KMS-11 (cell line): ENCODE measurements around the gene ARFGAP3.
"Not testable (repeated sequence)": the region's sequence is repeated elsewhere in the genome, so short reads cannot be mapped to it uniquely, and the experiment has no call there.

Experiments
- H2AFZ ChIP-seq: fragments of 200-600 bp; sonication (generic); 2 replicates; pipeline ENCODE4 v1.6.1; 2016; ENCODE audit warnings: antibody characterized with exemption, mixed run types, low read depth
- H3K27ac ChIP-seq: fragments of 200-600 bp; sonication (generic); 2 replicates; pipeline ENCODE4 v1.6.1; 2016; ENCODE audit warnings: mild to moderate bottlenecking, mixed run types
- H3K27me3 ChIP-seq: fragments of 200-600 bp; sonication (generic); 2 replicates; pipeline ENCODE4 v1.6.1; 2017; ENCODE audit warnings: mild to moderate bottlenecking, low read depth, mixed run types, moderate library complexity; ENCODE audit not compliant: insufficient read depth
- H3K36me3 ChIP-seq: fragments of 200-600 bp; sonication (generic); 2 replicates; pipeline ENCODE4 v1.6.1; 2017; ENCODE audit warnings: mild to moderate bottlenecking, mixed run types; ENCODE audit not compliant: insufficient read depth
- H3K4me1 ChIP-seq: fragments of 200-600 bp; sonication (generic); 2 replicates; pipeline ENCODE4 v1.6.1; 2016; ENCODE audit warnings: mild to moderate bottlenecking, low read depth, mixed run types; ENCODE audit not compliant: poor library complexity, severe bottlenecking
- H3K4me2 ChIP-seq: fragments of 200-600 bp; sonication (generic); 2 replicates; pipeline ENCODE4 v1.7.0; 2016; ENCODE audit warnings: mild to moderate bottlenecking, mixed run types
- H3K4me3 ChIP-seq: fragments of 200-600 bp; sonication (generic); IDR thresholded peaks from 2 replicates; pipeline ENCODE4 v1.6.1; 2017; ENCODE audit warnings: low read depth, low read length, mixed read lengths; ENCODE audit not compliant: insufficient read depth
- H3K79me2 ChIP-seq: fragments of 200-600 bp; sonication (generic); 2 replicates; pipeline ENCODE4 v1.6.1; 2016; ENCODE audit warnings: low read depth, mixed run types; ENCODE audit not compliant: insufficient read depth
- H3K9ac ChIP-seq: fragments of 200-600 bp; sonication (generic); 2 replicates; pipeline ENCODE4 v1.6.1; 2016; ENCODE audit warnings: mild to moderate bottlenecking, mixed run types
- H4K20me1 ChIP-seq: fragments of 200-600 bp; sonication (generic); 2 replicates; pipeline ENCODE4 v1.6.1; 2016; ENCODE audit warnings: mild to moderate bottlenecking, mixed run types; ENCODE audit not compliant: insufficient read depth
- CTCF ChIP-seq: fragments of 200-600 bp; sonication (generic); conservative IDR thresholded peaks from 2 replicates; pipeline ENCODE4 v1.6.1; 2017; ENCODE audit warnings: low read depth, mild to moderate bottlenecking, antibody characterized with exemption, low read length, moderate library complexity, mixed read lengths

ARFGAP3 gene

GRCh38 chr22:42788021-42788420 lies 69.1 kb downstream of the ARFGAP3 start:
- no peaks in the 10 kb centered on the region for H4K20me1 ChIP-seq
- H2AFZ ChIP-seq, result no peak overlapping the region
- H3K36me3 ChIP-seq, result no peaks in the 10 kb centered on the region
- H3K4me2 ChIP-seq, result no peak overlapping the region
- no peaks in the 10 kb centered on the region for H3K4me1 ChIP-seq
- H3K27ac ChIP-seq, result no peak overlapping the region
- no peaks in the 10 kb centered on the region for H3K79me2 ChIP-seq
- H3K4me3 ChIP-seq, result no peak overlapping the region
- no peak for TF ChIP-seq CTCF
- H3K9ac ChIP-seq, result no peak overlapping the region
- H3K27me3 ChIP-seq, result no peaks in the 10 kb centered on the region

- Histone ChIP-seq H3K36me3 (no peaks in the 10 kb centered on the region), H3K9ac (no peak overlapping the region), H3K27ac (no peak overlapping the region), H3K79me2 (no peaks in the 10 kb centered on the region), H4K20me1 (no peaks in the 10 kb centered on the region), H2AFZ (no peak overlapping the region), H3K27me3 (no peaks in the 10 kb centered on the region), H3K4me2 (no peak overlapping the region), H3K4me3 (no peak overlapping the region), H3K4me1 (no peaks in the 10 kb centered on the region)
- no peak for TF ChIP-seq CTCF
Observed at GRCh38 chr22:42787357-42787736, 69.7 kb downstream of the ARFGAP3 start.

- Histone ChIP-seq H4K20me1 (no peaks in the 10 kb centered on the region), H3K36me3 (no peaks in the 10 kb centered on the region), H3K79me2 (no peaks in the 10 kb centered on the region), H3K27ac (no peak overlapping the region), H3K27me3 (no peaks in the 10 kb centered on the region), H3K9ac (no peak overlapping the region), H2AFZ (no peak overlapping the region), H3K4me1 (no peaks in the 10 kb centered on the region), H3K4me3 (no peak overlapping the region), H3K4me2 (no peak overlapping the region)
- no peak for TF ChIP-seq CTCF
Observed at GRCh38 chr22:42786606-42787356, 70.3 kb downstream of the ARFGAP3 start.

- H3K4me2 ChIP-seq, result no peak overlapping the region
- no peak overlapping the region for H2AFZ ChIP-seq
- H3K27me3 ChIP-seq, result no peaks in the 10 kb centered on the region
- TF ChIP-seq CTCF, result no peak
- no peaks in the 10 kb centered on the region for H3K36me3 ChIP-seq
- H3K27ac ChIP-seq, result no peak overlapping the region
- H3K9ac ChIP-seq, result no peak overlapping the region
- H3K4me3 ChIP-seq, result no peak overlapping the region
- H3K79me2 ChIP-seq, result no peaks in the 10 kb centered on the region
- no peaks in the 10 kb centered on the region for H3K4me1 ChIP-seq
- no peaks in the 10 kb centered on the region for H4K20me1 ChIP-seq
Observed at GRCh38 chr22:42785706-42786499, 71.2 kb downstream of the ARFGAP3 start.

- H3K79me2 ChIP-seq, H3K27me3 ChIP-seq, H3K9ac ChIP-seq, H3K27ac ChIP-seq, H2AFZ ChIP-seq, H3K36me3 ChIP-seq, H3K4me2 ChIP-seq, H4K20me1 ChIP-seq, H3K4me3 ChIP-seq, H3K4me1 ChIP-seq: not testable (repeated sequence)
Observed at GRCh38 chr22:42782306-42782705, 74.8 kb downstream of the ARFGAP3 start.
